Endodermal cell (in vitro differentiated cells): ENCODE data around the gene STPG1. TPM values are rescaled to one million over a fixed set of nuclear protein-coding genes. Genes with fewer than 3 reads are reported as not detected.
"Not testable (repeated sequence)": the region's sequence is repeated elsewhere in the genome, so short reads cannot be mapped to it uniquely, and the experiment has no call there.

Experiments
- DNase-seq: peaks from one replicate; pipeline ENCODE4 v3.0.0-alpha.2; 2017
- H3K27ac ChIP-seq: 2 replicates; pipeline ENCODE4 v1.5.1; 2013; ENCODE audit warnings: mild to moderate bottlenecking, low read depth, low read length, moderate library complexity
- H3K27me3 ChIP-seq: 2 replicates; pipeline ENCODE4 v1.6.1; 2013; ENCODE audit warnings: mild to moderate bottlenecking, low read length, moderate library complexity; ENCODE audit not compliant: insufficient read depth, control insufficient read depth, poor library complexity, severe bottlenecking
- H3K36me3 ChIP-seq: 2 replicates; pipeline ENCODE4 v1.7.0; 2013; ENCODE audit warnings: mild to moderate bottlenecking, low read length, moderate library complexity; ENCODE audit not compliant: control insufficient read depth, insufficient read depth
- H3K4me1 ChIP-seq: one replicate; pipeline ENCODE4 v1.7.0; 2013; ENCODE audit warnings: low read length; ENCODE audit not compliant: control insufficient read depth, insufficient read depth
- H3K4me3 ChIP-seq: 2 replicates; pipeline ENCODE4 v1.5.1; 2013; ENCODE audit warnings: mild to moderate bottlenecking, low read length, moderate library complexity
- H3K9ac ChIP-seq: 2 replicates; pipeline ENCODE4 v1.6.1; 2013; ENCODE audit warnings: mild to moderate bottlenecking, low read length, moderate library complexity; ENCODE audit not compliant: poor library complexity, severe bottlenecking; ENCODE audit errors: extremely low read depth
- H3K9me3 ChIP-seq: 2 replicates; pipeline ENCODE4 v1.6.1; 2013; ENCODE audit warnings: mild to moderate bottlenecking, low read length, moderate library complexity; ENCODE audit not compliant: control insufficient read depth
- H3K27ac Mint-ChIP-seq: 2 replicates; pipeline ENCODE4 v1.8.0; 2020; ENCODE audit warnings: mixed read lengths
- H3K27me3 Mint-ChIP-seq: 2 replicates; pipeline ENCODE4 v1.8.0; 2021; ENCODE audit warnings: mild to moderate bottlenecking, mixed read lengths; ENCODE audit not compliant: insufficient read depth
- H3K36me3 Mint-ChIP-seq: 2 replicates; pipeline ENCODE4 v1.8.0; 2020; ENCODE audit warnings: low read depth, mixed read lengths
- H3K4me1 Mint-ChIP-seq: 2 replicates; pipeline ENCODE4 v1.8.0; 2020; ENCODE audit warnings: mixed read lengths
- H3K4me3 Mint-ChIP-seq: 2 replicates; pipeline ENCODE4 v1.8.0; 2020; ENCODE audit warnings: mild to moderate bottlenecking, moderate library complexity, mixed read lengths
- H3K9me3 Mint-ChIP-seq: 2 replicates; pipeline ENCODE4 v1.8.0; 2020; ENCODE audit warnings: mild to moderate bottlenecking, mixed read lengths
- CTCF ChIP-seq: fragments of 200-600 bp; sonication (generic); conservative IDR thresholded peaks from 2 replicates; pipeline ENCODE4 v1.5.0; 2021; ENCODE audit warnings: antibody characterized with exemption, mild to moderate bottlenecking
- WGBS, 2 experiments: methylation state at CpG; one replicate each; pipeline versions ENCODE4 v1.1.5 to v1.1.7; 2013; ENCODE audit warnings: missing lambda C conversion rate in 2 of 2, mixed read lengths in 1 of 2; ENCODE audit not compliant: insufficient coverage in 1 of 2, insufficient read length in 1 of 2; 5-methylcytosine and 5-hydroxymethylcytosine counted together
- total RNA-seq, 2 donors: library from RNA; stranded (reverse); fragmentation: NEBNext Ultra II Directional in 1 of 2; extraction: Animal tissue kit (Norgen Biotek cat#: 25700) in 1 of 2; gene quantifications; 2 replicates in 1 of 2; 3 replicates in 1 of 2; pipeline ENCODE4 v1.2.1, GENCODE V29; 2021

STPG1 gene
- total RNA-seq, 2 donors from 2014 or later, result 16.6 to 16.9 TPM

- no peak for DNase-seq
- 94 to 100% methylated on average over 1 to 4 of the region's 4 CpGs for WGBS, 2 experiments
- Histone ChIP-seq H3K4me3 (no peak overlapping the region), H3K9me3 (no peaks in the 10 kb centered on the region), H3K36me3 (no peaks in the 10 kb centered on the region), H3K27me3 (no peaks in the 10 kb centered on the region), H3K27ac (no peak overlapping the region), H3K4me1 (no peaks in the 10 kb centered on the region), H3K9ac (no peak overlapping the region)
- Mint-ChIP-seq H3K4me1 (no peaks in the 10 kb centered on the region), H3K27me3 (no peaks in the 10 kb centered on the region), H3K36me3 (no peaks in the 10 kb centered on the region), H3K9me3 (no peaks in the 10 kb centered on the region), H3K27ac (no peak overlapping the region), H3K4me3 (no peak overlapping the region)
- TF ChIP-seq CTCF, result no peak
These were observed 36.7 kb upstream of the STPG1 start for GRCh38 chr1:24450316-24450715.

DNA sequence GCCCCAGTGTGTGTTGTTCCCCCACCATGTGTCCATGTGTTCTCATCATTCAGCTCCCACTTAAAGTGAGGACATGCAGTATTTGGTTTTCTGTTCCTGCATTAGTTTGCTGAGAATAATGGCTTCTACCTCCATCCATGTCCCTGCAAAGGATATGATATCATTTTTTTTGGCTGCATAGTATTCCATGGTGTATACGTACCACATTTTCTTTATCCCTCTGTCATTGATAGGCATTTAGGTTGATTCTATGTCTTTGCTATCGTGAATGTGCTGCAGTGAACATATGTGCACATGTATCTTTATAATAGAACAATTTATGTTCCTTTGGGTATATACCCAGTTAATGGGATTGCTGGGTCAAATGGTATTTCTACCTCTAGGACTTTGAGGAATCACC is 32.9 kb upstream of the STPG1 start:
- not testable (repeated sequence) for H3K4me3 ChIP-seq, H3K36me3 ChIP-seq, H3K27ac Mint-ChIP-seq, H3K9ac ChIP-seq, H3K36me3 Mint-ChIP-seq, H3K4me3 Mint-ChIP-seq, H3K27me3 Mint-ChIP-seq, H3K4me1 Mint-ChIP-seq, H3K27me3 ChIP-seq, H3K9me3 Mint-ChIP-seq, H3K9me3 ChIP-seq, H3K4me1 ChIP-seq, DNase-seq, H3K27ac ChIP-seq
- WGBS, 2 experiments, result 90 to 92% methylated on average over 2 of the region's 2 CpGs

GRCh38 chr1:24443241-24443656 is 29.7 kb upstream of the STPG1 start:
- H3K4me3 ChIP-seq, result no peak overlapping the region
- Mint-ChIP-seq H3K9me3 (no peaks in the 10 kb centered on the region), H3K27me3 (peaks cover under 1% of the 10 kb centered on the region), H3K36me3 (no peaks in the 10 kb centered on the region), H3K27ac (no peak overlapping the region), H3K4me1 (peaks cover 13% of the 10 kb centered on the region), H3K4me3 (no peak overlapping the region)
- H3K27me3 ChIP-seq, result no peaks in the 10 kb centered on the region
- H3K9me3 ChIP-seq, result no peaks in the 10 kb centered on the region
- H3K4me1 ChIP-seq, result no peaks in the 10 kb centered on the region
- H3K9ac ChIP-seq, result no peak overlapping the region
- H3K36me3 ChIP-seq, result no peaks in the 10 kb centered on the region
- TF ChIP-seq CTCF, result no peak
- 62 to 64% methylated on average over 2 of the region's 2 CpGs for WGBS, 2 experiments
- H3K27ac ChIP-seq, result no peak overlapping the region
- DNase-seq, result peak; percentile 39

DNA sequence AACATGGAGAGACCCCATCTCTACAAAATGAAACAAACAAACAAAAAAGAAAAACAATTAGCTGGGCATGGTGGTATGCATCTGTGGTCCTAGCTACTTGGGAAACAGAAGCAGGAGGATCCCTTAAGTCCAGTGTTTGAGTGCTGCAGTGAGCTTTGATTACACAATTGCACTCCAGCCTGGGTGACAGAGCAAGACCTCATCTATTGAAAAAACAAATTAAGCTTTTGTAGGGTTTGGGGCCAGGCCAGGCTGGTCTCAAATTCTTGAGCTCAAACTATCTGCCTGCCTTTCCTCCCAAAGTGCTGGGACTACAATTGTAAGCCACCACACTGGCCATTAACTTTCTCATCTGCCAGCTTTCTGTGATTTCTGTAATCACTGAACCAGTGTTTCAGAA is 29.2 kb upstream of the STPG1 start:
- Histone ChIP-seq H3K27ac (no peak overlapping the region), H3K4me1 (no peaks in the 10 kb centered on the region), H3K9ac (no peak overlapping the region), H3K9me3 (no peaks in the 10 kb centered on the region), H3K4me3 (no peak overlapping the region), H3K27me3 (no peaks in the 10 kb centered on the region), H3K36me3 (no peaks in the 10 kb centered on the region)
- Mint-ChIP-seq H3K9me3 (no peaks in the 10 kb centered on the region), H3K36me3 (no peaks in the 10 kb centered on the region), H3K4me3 (no peak overlapping the region), H3K27ac (no peak overlapping the region), H3K27me3 (peaks cover 4% of the 10 kb centered on the region), H3K4me1 (peaks cover 15% of the 10 kb centered on the region)
- no peak for DNase-seq
- no peak for TF ChIP-seq CTCF
